Testis (tissue), 2 donors: ENCODE results near the gene RXRA.

ENCODE experiments used
- CTCF ChIP-seq, 3 experiments: fragments of 450-650 bp in 2 of 3; fragments of 200-600 bp in 1 of 3; sonication (generic) in 1 of 3; IDR thresholded peaks; one replicate each; pipeline ENCODE4 v1.5.1; 2016 to 2019; ENCODE audit warnings: antibody characterized with exemption in 3 of 3, mild to moderate bottlenecking in 2 of 3, moderate library complexity in 1 of 3
- POLR2A ChIP-seq: fragments of 450-650 bp; IDR thresholded peaks from one replicate; pipeline ENCODE4 v1.6.1; 2017; ENCODE audit warnings: antibody characterized with exemption, mild to moderate bottlenecking, moderate library complexity

GRCh38 chr9:134388289-134388808 lies 62.1 kb downstream of the RXRA start:
- TF ChIP-seq CTCF (IDR thresholded peaks at IDR 0.05): no peak
- TF ChIP-seq POLR2A: no peak
